Mucosa of gallbladder (tissue), 1 donor: ENCODE results near the gene NPC1. TPM values are rescaled to one million over a fixed set of nuclear protein-coding genes. Genes with fewer than 3 reads are reported as not detected.

Source experiments
- DNase-seq: peaks from one replicate; pipeline ENCODE4 v3.0.0-alpha.2; 2020; ENCODE audit warnings: low spot score
- total RNA-seq: library from RNA; stranded (reverse); gene quantifications from one replicate; pipeline ENCODE4 v1.2.1, GENCODE V29; 2021
- donor health status: DM: no; HTN: no; CAD: no.

Gene NPC1
- total RNA-seq, 1 donor from 2014 or later: 43.6 TPM

- DNase-seq: no peak
These were observed 98.4 kb downstream of the NPC1 start for GRCh38 chr18:23487738-23488570.

- no peak for DNase-seq
These were observed 100.9 kb downstream of the NPC1 start for GRCh38 chr18:23485386-23485785.

GRCh38 chr18:23484561-23485182 is 101.6 kb downstream of the NPC1 start:
- no peak for DNase-seq

Other genes starting within 250 kb of the NPC1 start
- 68.9 TPM for gene RIOK3, start 133.2 kb downstream of the NPC1 start, total RNA-seq
- gene RMC1, start 83.0 kb downstream of the NPC1 start, total RNA-seq: 27.0 TPM
- gene ANKRD29, start 76.4 kb upstream of the NPC1 start, total RNA-seq: 3.1 TPM
- gene LAMA3, start 102.9 kb upstream of the NPC1 start, total RNA-seq: 25.5 TPM